Tongue (tissue), 3 donors: ENCODE measurements around the gene OSTC. TPM values are rescaled to one million over a fixed set of nuclear protein-coding genes. Genes with fewer than 3 reads are reported as not detected.

Experiments
- DNase-seq: peaks from one replicate; pipeline ENCODE4 v3.0.0-alpha.2; 2015
- small RNA-seq: library from RNA; depleted of rRNA; stranded (forward); fragments of <200 nt; gene quantifications from one replicate; pipeline ENCODE3, GENCODE V24; 2014; ENCODE audit warnings: low replicate concordance
- total RNA-seq: library from RNA; depleted of rRNA; stranded (reverse); fragments of >200 nt; gene quantifications from one replicate; pipeline ENCODE4 v1.2.3, GENCODE V29; 2014

OSTC gene
- total RNA-seq, 1 donor from 2014 or later: 85.3 TPM

DNA sequence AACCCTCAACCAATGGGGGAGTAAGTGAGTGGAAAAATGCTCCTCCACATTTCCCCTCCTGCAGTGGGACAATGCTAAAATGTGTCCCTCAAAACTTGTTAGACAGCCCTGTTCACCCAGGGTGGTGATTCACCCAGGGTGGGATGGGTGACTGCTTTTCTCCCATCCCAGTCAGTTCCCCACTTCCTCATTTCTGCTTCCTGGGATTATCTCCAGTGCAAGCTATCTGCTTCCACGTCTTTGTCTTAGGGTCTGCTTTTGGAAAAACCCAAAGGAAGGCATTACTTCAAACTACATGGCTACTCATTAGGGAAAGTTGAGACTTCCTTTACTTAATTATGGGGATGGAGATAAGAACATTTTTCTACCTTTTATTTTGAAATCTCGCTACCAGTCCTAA is 67.0 kb downstream of the OSTC start:
- DNase-seq: no peak

Small RNA genes within 50 kb of the gene (small RNA-seq; reads per million reads assigned to genes)
- not detected for gene RNU6-431P

Other genes with a start within 250 kb of the OSTC start
- gene RPL34, start 30.0 kb upstream of the OSTC start, total RNA-seq: 700 TPM
- not detected for gene ETNPPL, start 112.5 kb downstream of the OSTC start, total RNA-seq